Tibial nerve (tissue), 4 donors: ENCODE measurements around the gene DHTKD1. TPM values are rescaled to one million over a fixed set of nuclear protein-coding genes. Genes with fewer than 3 reads are reported as not detected.

Source experiments
- DNase-seq, 2 donors: peaks; one replicate each; pipeline ENCODE4 v3.0.0-alpha.2; 2019; ENCODE audit warnings: low spot score in 2 of 2
- H3K27ac ChIP-seq, 4 donors: fragments of 200-600 bp; sonication (generic) in 3 of 4; one replicate each; pipeline ENCODE4 v1.5.1; 2017 to 2019; ENCODE audit warnings: mild to moderate bottlenecking in 1 of 4
- H3K27me3 ChIP-seq, 2 donors: fragments of 200-600 bp; sonication (generic) in 1 of 2; one replicate each; pipeline versions ENCODE4 v1.5.1 to v1.6.0; 2017 to 2019
- H3K36me3 ChIP-seq, 3 donors: fragments of 200-600 bp; sonication (generic); one replicate each; pipeline ENCODE4 v1.5.1; 2018 to 2019
- H3K4me1 ChIP-seq, 4 donors: fragments of 200-600 bp; sonication (generic) in 3 of 4; one replicate each; pipeline ENCODE4 v1.5.1; 2017 to 2019
- H3K4me3 ChIP-seq, 4 donors: fragments of 200-600 bp; sonication (generic) in 3 of 4; one replicate each; pipeline ENCODE4 v1.5.1; 2017 to 2019; ENCODE audit warnings: mild to moderate bottlenecking in 1 of 4, moderate library complexity in 1 of 4
- H3K9me3 ChIP-seq, 4 donors: fragments of 200-600 bp; sonication (generic) in 3 of 4; one replicate each; pipeline ENCODE4 v1.5.1; 2017 to 2019
- CTCF ChIP-seq, 5 experiments: fragments of 200-600 bp in 3 of 5; fragments of 450-650 bp in 2 of 5; sonication (generic) in 3 of 5; IDR thresholded peaks; one replicate each; pipeline ENCODE4 v1.5.1; 2016 to 2019; ENCODE audit warnings: antibody characterized with exemption in 5 of 5, mild to moderate bottlenecking in 3 of 5, moderate library complexity in 2 of 5
- EP300 ChIP-seq, 2 donors: sonication (generic); formaldehyde crosslinking; IDR thresholded peaks; one replicate each; pipeline ENCODE4 v1.6.1; 2017; ENCODE audit warnings: antibody characterized with exemption in 2 of 2, mild to moderate bottlenecking in 1 of 2
- POLR2A ChIP-seq, 2 donors: fragments of 450-650 bp; IDR thresholded peaks; one replicate each; pipeline ENCODE4 v1.6.1; 2017; ENCODE audit warnings: antibody characterized with exemption in 2 of 2, mild to moderate bottlenecking in 2 of 2, moderate library complexity in 2 of 2
- WGBS, 2 donors: methylation state at CpG; one replicate each; pipeline ENCODE4 v1.1.5; 2018; 5-methylcytosine and 5-hydroxymethylcytosine counted together
- total RNA-seq, 4 donors: library from RNA; depleted of rRNA; stranded (reverse); fragments of >200 nt; gene quantifications; one replicate each; pipeline ENCODE4 v1.1.0, GENCODE V29; 2016

Gene DHTKD1
- total RNA-seq, 4 donors from 2014 or later: 20.1 to 42.8 (median 29.1) TPM

DNA sequence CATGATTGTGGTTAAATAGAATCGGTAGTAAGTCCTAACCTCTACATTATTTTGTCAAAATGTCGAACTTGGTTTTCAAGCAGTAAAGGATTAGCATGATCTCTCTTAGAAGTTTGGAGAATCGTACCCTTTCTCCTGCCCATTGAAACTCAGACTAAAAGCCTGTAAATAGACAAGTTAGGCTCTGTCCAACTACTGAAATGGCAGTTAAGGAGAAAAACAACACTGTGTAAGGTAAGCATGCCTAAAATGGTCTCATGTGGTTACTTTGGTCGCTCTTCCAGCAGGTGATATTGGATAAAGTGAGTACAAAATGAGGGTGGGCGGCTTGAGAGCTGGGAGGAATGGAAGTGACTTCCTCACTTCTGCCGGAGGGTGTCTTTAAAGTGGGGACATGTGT is 85.8 kb downstream of the DHTKD1 start:
- no peak for TF ChIP-seq CTCF (IDR thresholded peaks at IDR 0.05)
- no peak for TF ChIP-seq POLR2A (IDR thresholded peaks at IDR 0.05)
- TF ChIP-seq EP300 (IDR thresholded peaks at IDR 0.05): no peak
- Histone ChIP-seq H3K4me1 (no peaks in the 10 kb centered on the region), H3K27ac (no peak overlapping the region), H3K27me3 (no peaks in the 10 kb centered on the region), H3K36me3 (peaks cover 0 to 67% (median 0%) of the 10 kb centered on the region in 3 donors), H3K4me3 (no peak overlapping the region), H3K9me3 (no peaks in the 10 kb centered on the region)
- DNase-seq: no peak
- WGBS, 2 donors: 86% methylated on average over 6 of the region's 6 CpGs

GRCh38 chr10:12156367-12157123 is 87.8 kb downstream of the DHTKD1 start:
- H3K27me3 ChIP-seq: no peaks in the 10 kb centered on the region
- no peaks in the 10 kb centered on the region for H3K9me3 ChIP-seq
- no peak for DNase-seq
- no peak overlapping the region for H3K4me3 ChIP-seq
- H3K36me3 ChIP-seq: peaks cover 0 to 64% (median 0%) of the 10 kb centered on the region in 3 donors
- no peaks in the 10 kb centered on the region for H3K4me1 ChIP-seq
- WGBS, 2 donors: 91% methylated on average over 14 of the region's 14 CpGs
- TF ChIP-seq CTCF (IDR thresholded peaks at IDR 0.05) (no peak), EP300 (IDR thresholded peaks at IDR 0.05) (no peak), POLR2A (IDR thresholded peaks at IDR 0.05) (no peak)
- no peak overlapping the region for H3K27ac ChIP-seq

DNA sequence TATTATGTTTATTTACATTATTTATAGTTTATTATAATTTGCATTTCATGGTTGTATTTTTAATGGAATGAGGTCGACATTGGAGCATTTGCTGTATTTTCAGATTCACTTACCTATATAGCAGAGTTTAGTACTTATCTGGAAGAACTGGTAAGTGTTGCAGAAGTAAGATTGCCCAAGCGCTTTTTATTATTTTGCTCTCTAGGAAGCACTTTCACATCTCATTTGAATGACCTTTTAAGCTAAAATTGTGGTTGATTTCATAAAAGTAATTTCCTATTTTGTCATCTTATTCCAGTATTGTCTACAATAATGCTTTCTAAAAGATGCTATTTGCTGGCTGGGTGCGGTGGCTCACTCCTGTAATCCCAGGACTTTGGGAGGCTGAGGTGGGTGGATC is 89.4 kb downstream of the DHTKD1 start:
- Histone ChIP-seq H3K36me3 (peaks cover 0 to 67% (median 0%) of the 10 kb centered on the region in 3 donors), H3K27me3 (no peaks in the 10 kb centered on the region), H3K9me3 (no peaks in the 10 kb centered on the region), H3K27ac (no peak overlapping the region), H3K4me3 (no peak overlapping the region), H3K4me1 (no peaks in the 10 kb centered on the region)
- DNase-seq: no peak
- TF ChIP-seq EP300 (IDR thresholded peaks at IDR 0.05) (no peak), CTCF (IDR thresholded peaks at IDR 0.05) (no peak), POLR2A (IDR thresholded peaks at IDR 0.05) (no peak)
- WGBS, 2 donors: 88 to 91% methylated on average over 3 of the region's 3 CpGs

- TF ChIP-seq EP300 (IDR thresholded peaks at IDR 0.05): no peak
- TF ChIP-seq CTCF (IDR thresholded peaks at IDR 0.05): no peak
- no peak for TF ChIP-seq POLR2A (IDR thresholded peaks at IDR 0.05)
- DNase-seq: no peak
- H3K27ac ChIP-seq: no peak overlapping the region
- H3K4me1 ChIP-seq: peaks cover 0 to 15% (median 6%) of the 10 kb centered on the region in 4 donors
- no peak overlapping the region for H3K4me3 ChIP-seq
- 90 to 95% methylated on average over 5 of the region's 5 CpGs for WGBS, 2 donors
- no peaks in the 10 kb centered on the region for H3K27me3 ChIP-seq
- H3K9me3 ChIP-seq: no peaks in the 10 kb centered on the region
- H3K36me3 ChIP-seq: peaks cover 0 to 76% (median 0%) of the 10 kb centered on the region in 3 donors
Measured at GRCh38 chr10:12160664-12161063, 91.9 kb downstream of the DHTKD1 start.

- DNase-seq: no peak
- no peaks in the 10 kb centered on the region for H3K27me3 ChIP-seq
- H3K4me3 ChIP-seq: no peak overlapping the region
- H3K4me1 ChIP-seq: peaks cover 0 to 26% (median 11%) of the 10 kb centered on the region in 4 donors
- no peak overlapping the region for H3K27ac ChIP-seq
- WGBS, 2 donors: 96 to 98% methylated on average over 6 of the region's 6 CpGs
- peaks cover 0 to 76% (median 0%) of the 10 kb centered on the region in 3 donors for H3K36me3 ChIP-seq
- H3K9me3 ChIP-seq: no peaks in the 10 kb centered on the region
- TF ChIP-seq POLR2A (IDR thresholded peaks at IDR 0.05): no peak
- TF ChIP-seq EP300 (IDR thresholded peaks at IDR 0.05): no peak
- no peak for TF ChIP-seq CTCF (IDR thresholded peaks at IDR 0.05)
Measured at GRCh38 chr10:12162927-12163326, 94.2 kb downstream of the DHTKD1 start.
